ENCODE results near the gene INPP4A. TPM values are rescaled to one million over a fixed set of nuclear protein-coding genes. Genes with fewer than 3 reads are reported as not detected.

Gene INPP4A
- polyA plus RNA-seq, 1 donor from 2014 or later, result 51.4 TPM

GRCh38 chr2:98441706-98442450 lies 2.8 kb upstream of the INPP4A start:
- H3K36me3 ChIP-seq (ENCODE audit: insufficient read depth, low read length), result no peaks in the 10 kb centered on the region
- H3F3A ChIP-seq (ENCODE audit: insufficient read depth, low read length, poor library complexity, severe bottlenecking), result no peaks in the 10 kb centered on the region
- peaks cover 18% of the 10 kb centered on the region for H3K79me2 ChIP-seq (replicated peaks; ENCODE audit: insufficient read depth, low read length)
- no peaks in the 10 kb centered on the region for H3K27me3 ChIP-seq (ENCODE audit: insufficient read depth, low read depth, low read length)
- H2AFZ ChIP-seq (ENCODE audit: low read depth, low read length), result no peak overlapping the region
- H3K9me3 ChIP-seq (ENCODE audit: low read length), result peaks cover 3% of the 10 kb centered on the region
- H4K20me1 ChIP-seq (ENCODE audit: insufficient read depth), result no peaks in the 10 kb centered on the region
- TF ChIP-seq REST (IDR thresholded peaks at IDR 0.05; ENCODE audit: borderline replicate concordance) (no peak), POLR2AphosphoS5 (IDR thresholded peaks at IDR 0.05) (no peak), EP300 (conservative IDR thresholded peaks at IDR 0.05; ENCODE audit: poor library complexity, severe bottlenecking) (no peak), RAD21 (conservative IDR thresholded peaks at IDR 0.05) (no peak), MXI1 (conservative IDR thresholded peaks at IDR 0.05; ENCODE audit: poor library complexity, severe bottlenecking) (no peak), EZH2 (IDR thresholded peaks at IDR 0.05; ENCODE audit: borderline replicate concordance, insufficient read depth, low read length, poor library complexity, severe bottlenecking) (no peak), TAF1 (IDR thresholded peaks at IDR 0.05; ENCODE audit: low read depth) (no peak), SMC3 (conservative IDR thresholded peaks at IDR 0.05; ENCODE audit: poor library complexity) (no peak)
- no peaks in the 10 kb centered on the region for H3K9me2 ChIP-seq (ENCODE audit: insufficient read depth, low read length)
- no peak overlapping the region for H3K9ac ChIP-seq (ENCODE audit: low read length)
- H3K27ac ChIP-seq (ENCODE audit: low read length), result no peak overlapping the region
- no peak overlapping the region for H3K4me2 ChIP-seq (ENCODE audit: low read length)
- no peak overlapping the region for H3K4me3 ChIP-seq (ENCODE audit: low read length)

GRCh38 chr2:98442488-98442887 lies 2.2 kb upstream of the INPP4A start:
- Histone ChIP-seq H3K9me3 (ENCODE audit: low read length) (peaks cover 3% of the 10 kb centered on the region), H3K36me3 (ENCODE audit: insufficient read depth, low read length) (no peaks in the 10 kb centered on the region), H3F3A (ENCODE audit: insufficient read depth, low read length, poor library complexity, severe bottlenecking) (no peaks in the 10 kb centered on the region), H3K9me2 (ENCODE audit: insufficient read depth, low read length) (no peaks in the 10 kb centered on the region), H3K4me2 (ENCODE audit: low read length) (no peak overlapping the region), H3K27ac (ENCODE audit: low read length) (no peak overlapping the region), H3K79me2 (replicated peaks; ENCODE audit: insufficient read depth, low read length) (peaks cover 24% of the 10 kb centered on the region), H2AFZ (ENCODE audit: low read depth, low read length) (no peak overlapping the region), H3K4me3 (ENCODE audit: low read length) (no peak overlapping the region), H3K27me3 (ENCODE audit: insufficient read depth, low read depth, low read length) (no peaks in the 10 kb centered on the region), H3K9ac (ENCODE audit: low read length) (no peak overlapping the region), H4K20me1 (ENCODE audit: insufficient read depth) (no peaks in the 10 kb centered on the region)
- TF ChIP-seq EP300 (conservative IDR thresholded peaks at IDR 0.05; ENCODE audit: poor library complexity, severe bottlenecking), result no peak
- TF ChIP-seq MXI1 (conservative IDR thresholded peaks at IDR 0.05; ENCODE audit: poor library complexity, severe bottlenecking), result no peak
- no peak for TF ChIP-seq POLR2AphosphoS5 (IDR thresholded peaks at IDR 0.05)
- TF ChIP-seq REST (IDR thresholded peaks at IDR 0.05; ENCODE audit: borderline replicate concordance), result no peak
- no peak for TF ChIP-seq RAD21 (conservative IDR thresholded peaks at IDR 0.05)
